PC-9 (cell line): ENCODE data around the gene EPHB3. TPM values are rescaled to one million over a fixed set of nuclear protein-coding genes. Genes with fewer than 3 reads are reported as not detected.
A peak's percentile ranks its signal among the peaks of the same experiment; 100 is the strongest.

Source experiments
- BruUV-seq: library from RNA; stranded (reverse); fragments of 400-500 nt; replicated peaks from 2 replicates; lab custom pipeline; 2021; lab: Mats Ljungman, UMichigan
- CTCF ChIA-PET: fragments of 300-600 bp; sonication (Branson Sonifier 250); formaldehyde crosslinking; loops from one replicate; lab custom pipeline; 2022; ENCODE audit warnings: antibody characterized with exemption; lab: Charles Lee
- POLR2A ChIA-PET: fragments of 300-600 bp; sonication (Branson Sonifier 250); formaldehyde crosslinking; loops from one replicate; lab custom pipeline; 2022; ENCODE audit warnings: antibody characterized with exemption; ENCODE audit not compliant: unreplicated experiment; lab: Charles Lee
- DNase-seq, 2 experiments: peaks; one replicate each; pipeline versions ENCODE4 v3.0.0 to v3.0.0-alpha.2; 2015 to 2022; ENCODE audit warnings: mixed read lengths in 1 of 2
- H2AFZ ChIP-seq: fragments of 200-600 bp; sonication (generic); 2 replicates; pipeline ENCODE4 v1.8.1; 2017; ENCODE audit warnings: antibody characterized with exemption
- H3F3A ChIP-seq: fragments of 200-600 bp; sonication (generic); 2 replicates; pipeline ENCODE4 v1.8.1; 2017; ENCODE audit warnings: antibody characterized with exemption, mild to moderate bottlenecking, low read depth; ENCODE audit not compliant: insufficient read depth
- H3K27ac ChIP-seq: fragments of 200-600 bp; sonication (generic); 2 replicates; pipeline ENCODE4 v1.6.1; 2016; ENCODE audit warnings: mixed run types
- H3K27me3 ChIP-seq: fragments of 200-600 bp; sonication (generic); 2 replicates; pipeline ENCODE4 v1.6.1; 2016; ENCODE audit warnings: low read depth, mixed run types; ENCODE audit not compliant: insufficient read depth
- H3K36me3 ChIP-seq: fragments of 200-600 bp; sonication (generic); 2 replicates; pipeline ENCODE4 v1.6.1; 2016; ENCODE audit warnings: low read depth, mixed run types
- H3K4me1 ChIP-seq: fragments of 200-600 bp; sonication (generic); replicated peaks from 2 replicates; pipeline ENCODE4 v1.6.1; 2016; ENCODE audit warnings: mixed run types; ENCODE audit not compliant: insufficient read depth
- H3K4me2 ChIP-seq: fragments of 200-600 bp; sonication (generic); 2 replicates; pipeline ENCODE4 v1.6.1; 2017; ENCODE audit warnings: mixed run types
- H3K4me3 ChIP-seq: fragments of 200-600 bp; sonication (generic); 2 replicates; pipeline ENCODE4 v1.6.1; 2016; ENCODE audit warnings: mixed run types
- H3K79me2 ChIP-seq: fragments of 200-600 bp; sonication (generic); 2 replicates; pipeline ENCODE4 v1.6.1; 2017; ENCODE audit warnings: low read depth, mixed run types
- H3K9me2 ChIP-seq: fragments of 200-600 bp; sonication (generic); 2 replicates; pipeline ENCODE4 v1.8.1; 2017; ENCODE audit warnings: mild to moderate bottlenecking; ENCODE audit not compliant: insufficient read depth
- H3K9me3 ChIP-seq: fragments of 200-600 bp; sonication (generic); 2 replicates; pipeline ENCODE4 v1.8.1; 2016; ENCODE audit warnings: low read depth; ENCODE audit not compliant: insufficient read depth
- H4K20me1 ChIP-seq: fragments of 200-600 bp; sonication (generic); 2 replicates; pipeline ENCODE4 v1.8.1; 2017; ENCODE audit not compliant: insufficient read depth
- EZH2 ChIP-seq: fragments of 200-600 bp; sonication (generic); IDR thresholded peaks from 2 replicates; pipeline ENCODE4 v1.8.0; 2017; ENCODE audit warnings: antibody characterized with exemption, low read depth
- intact Hi-C: fragments of 100-400 bp; cut with micrococcal nuclease; formaldehyde crosslinking; loops from one replicate; pipeline ENCODE4 v1.10.0; 2022; ENCODE audit not compliant: unreplicated experiment
- total RNA-seq: library from RNA; stranded (reverse); gene quantifications from 2 replicates; pipeline ENCODE4 v1.2.3, GENCODE V29; 2021
- TF ChIP-seq, protein P1 (sequence below): fragments of 200-600 bp; sonication (generic); conservative IDR thresholded peaks from 2 replicates; pipeline ENCODE4 v1.6.1; 2017; ENCODE audit warnings: mixed run types, antibody characterized with exemption, mild to moderate bottlenecking, moderate library complexity

EPHB3 gene
- total RNA-seq, 1 experiment from 2014 or later = 15.7 TPM

DNA sequence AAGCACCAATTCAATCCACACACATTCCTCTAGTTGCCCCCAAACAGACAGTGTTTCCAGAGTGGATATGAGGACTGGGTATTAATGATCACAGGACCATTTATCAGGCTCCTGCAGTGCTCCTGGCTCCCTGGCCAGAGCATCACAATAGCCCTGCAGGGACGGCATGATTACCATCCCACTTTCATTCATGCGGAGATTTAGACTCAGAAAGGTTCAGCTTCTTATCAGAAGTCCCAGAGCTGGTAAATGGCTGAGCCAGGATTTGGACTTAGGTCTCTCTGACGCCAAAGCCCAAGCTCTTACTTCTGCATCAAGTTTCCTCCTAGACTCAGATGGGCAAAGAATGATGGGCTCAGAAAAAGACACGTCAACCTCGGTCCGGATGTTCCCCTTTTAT lies 2.9 kb upstream of the EPHB3 start:
- POLR2A ChIA-PET = no interaction called here
- DNase-seq = no peak

DNA sequence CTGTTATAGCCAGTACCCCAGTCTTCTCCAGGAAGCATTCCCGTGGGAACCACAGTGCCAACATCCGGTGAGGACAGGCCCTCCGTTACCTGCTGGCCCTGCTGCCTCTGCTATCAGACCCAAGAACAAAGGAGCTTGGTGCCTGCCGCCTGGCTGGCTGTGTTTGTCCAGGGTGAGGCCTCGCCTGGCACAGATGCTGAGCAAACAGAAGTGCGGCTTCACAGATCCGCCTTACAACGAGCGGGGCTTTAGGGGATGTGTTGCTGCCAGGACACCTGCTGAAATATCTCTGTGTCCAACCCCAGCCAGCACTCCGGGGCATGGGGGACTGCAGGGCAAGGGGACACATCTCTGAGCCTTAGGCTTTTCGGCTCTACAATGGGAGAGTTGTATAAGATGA lies 2.2 kb upstream of the EPHB3 start:
- no peaks in the 10 kb centered on the region for H3K79me2 ChIP-seq
- CTCF ChIA-PET = interaction anchor here (1.0 kb wide), 1 partner anchor 220 kb away, joined by 3 read pairs; no protein-coding TSS in a partner anchor
- H3K9me2 ChIP-seq = no peaks in the 10 kb centered on the region
- H3K36me3 ChIP-seq = no peaks in the 10 kb centered on the region
- H3K27ac ChIP-seq = no peak overlapping the region
- H4K20me1 ChIP-seq = no peaks in the 10 kb centered on the region
- H3K4me2 ChIP-seq = peak overlapping the region; percentile 39
- H3F3A ChIP-seq = peaks cover 12% of the 10 kb centered on the region; the same call in 1 of the 2 replicates
- POLR2A ChIA-PET = no interaction called here
- peaks cover 29% of the 10 kb centered on the region for H3K4me1 ChIP-seq
- TF ChIP-seq EZH2 = no peak
- TF ChIP-seq, protein P1, sequence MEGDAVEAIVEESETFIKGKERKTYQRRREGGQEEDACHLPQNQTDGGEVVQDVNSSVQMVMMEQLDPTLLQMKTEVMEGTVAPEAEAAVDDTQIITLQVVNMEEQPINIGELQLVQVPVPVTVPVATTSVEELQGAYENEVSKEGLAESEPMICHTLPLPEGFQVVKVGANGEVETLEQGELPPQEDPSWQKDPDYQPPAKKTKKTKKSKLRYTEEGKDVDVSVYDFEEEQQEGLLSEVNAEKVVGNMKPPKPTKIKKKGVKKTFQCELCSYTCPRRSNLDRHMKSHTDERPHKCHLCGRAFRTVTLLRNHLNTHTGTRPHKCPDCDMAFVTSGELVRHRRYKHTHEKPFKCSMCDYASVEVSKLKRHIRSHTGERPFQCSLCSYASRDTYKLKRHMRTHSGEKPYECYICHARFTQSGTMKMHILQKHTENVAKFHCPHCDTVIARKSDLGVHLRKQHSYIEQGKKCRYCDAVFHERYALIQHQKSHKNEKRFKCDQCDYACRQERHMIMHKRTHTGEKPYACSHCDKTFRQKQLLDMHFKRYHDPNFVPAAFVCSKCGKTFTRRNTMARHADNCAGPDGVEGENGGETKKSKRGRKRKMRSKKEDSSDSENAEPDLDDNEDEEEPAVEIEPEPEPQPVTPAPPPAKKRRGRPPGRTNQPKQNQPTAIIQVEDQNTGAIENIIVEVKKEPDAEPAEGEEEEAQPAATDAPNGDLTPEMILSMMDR = no peak
- H3K4me3 ChIP-seq = no peak overlapping the region
- intact Hi-C loops = no loop called here
- peak; percentile 60 to 90 for DNase-seq
- no peak overlapping the region for H2AFZ ChIP-seq
- BruUV-seq = no TSS peak
- no peaks in the 10 kb centered on the region for H3K9me3 ChIP-seq
- peaks cover 37% of the 10 kb centered on the region for H3K27me3 ChIP-seq

More for the DNA sequence above, 2.9 kb upstream of the EPHB3 start:
- no TSS peak for BruUV-seq
- H4K20me1 ChIP-seq = no peaks in the 10 kb centered on the region
- CTCF ChIA-PET = interaction anchor here (1.0 kb wide), 1 partner anchor 220 kb away, joined by 3 read pairs; no protein-coding TSS in a partner anchor
- no peak overlapping the region for H2AFZ ChIP-seq
- H3K9me2 ChIP-seq = no peaks in the 10 kb centered on the region
- no peak overlapping the region for H3K27ac ChIP-seq
- H3K27me3 ChIP-seq = peaks cover 43% of the 10 kb centered on the region
- peaks cover 25% of the 10 kb centered on the region for H3K4me1 ChIP-seq
- TF ChIP-seq EZH2 = no peak
- TF ChIP-seq, protein P1 = no peak
- no peaks in the 10 kb centered on the region for H3K36me3 ChIP-seq
- intact Hi-C loops = no loop called here
- no peak overlapping the region for H3K4me3 ChIP-seq
- peak overlapping the region; percentile 39 for H3K4me2 ChIP-seq
- H3K9me3 ChIP-seq = no peaks in the 10 kb centered on the region
- H3K79me2 ChIP-seq = no peaks in the 10 kb centered on the region
- H3F3A ChIP-seq = peaks cover 9% of the 10 kb centered on the region; the same call in 1 of the 2 replicates

DNA sequence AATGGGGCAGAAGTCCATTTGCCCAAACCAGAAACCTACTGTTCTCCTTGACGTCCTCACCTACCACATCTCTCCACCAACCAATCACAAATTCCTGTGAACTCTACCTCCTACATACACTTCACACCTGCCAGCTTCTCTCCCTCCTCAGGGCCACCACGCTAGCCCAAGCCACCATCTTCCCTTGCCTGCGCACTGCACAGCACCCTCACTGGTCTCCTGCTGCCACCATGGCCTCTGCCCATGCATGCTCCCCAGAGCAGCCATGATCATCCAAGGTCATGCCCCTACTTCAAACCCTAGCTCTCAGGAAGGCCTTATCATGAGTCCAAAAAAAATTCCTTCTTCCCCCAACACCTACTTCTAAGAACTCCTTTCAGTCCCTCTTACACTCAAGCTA lies 1.1 kb upstream of the EPHB3 start:
- no peak for DNase-seq
- peak overlapping the region; percentile 68; the same call in 1 of the 2 replicates for H2AFZ ChIP-seq
- H3K79me2 ChIP-seq = no peaks in the 10 kb centered on the region
- peaks cover 41% of the 10 kb centered on the region for H3K4me1 ChIP-seq
- peaks cover 24% of the 10 kb centered on the region for H3F3A ChIP-seq
- H4K20me1 ChIP-seq = no peaks in the 10 kb centered on the region
- no peaks in the 10 kb centered on the region for H3K9me2 ChIP-seq
- no peak overlapping the region for H3K27ac ChIP-seq
- no peaks in the 10 kb centered on the region for H3K36me3 ChIP-seq
- H3K4me3 ChIP-seq = peak overlapping the region; percentile 60; the same call in 1 of the 2 replicates
- intact Hi-C loops = no loop called here
- peak overlapping the region; percentile 85 for H3K4me2 ChIP-seq
- no peak for TF ChIP-seq EZH2
- TF ChIP-seq, protein P1 = no peak
- ChIA-PET POLR2A (interaction anchor here (0.5 to 0.7 kb wide), 3 partner anchors 101 to 204 kb away, joined by 5 to 21 read pairs (median 8); no protein-coding TSS in a partner anchor), CTCF (interaction anchor here (0.5 to 2.4 kb wide), 26 partner anchors 10 to 617 kb away, joined by 3 to 22 read pairs (median 5); no protein-coding TSS in a partner anchor)
- H3K27me3 ChIP-seq = peaks cover 36% of the 10 kb centered on the region
- H3K9me3 ChIP-seq = no peaks in the 10 kb centered on the region
- no TSS peak for BruUV-seq
